Fibroblast of peridontal ligament (primary cell): ENCODE measurements around the gene GFOD1.
"Not testable (repeated sequence)": the region's sequence is repeated elsewhere in the genome, so short reads cannot be mapped to it uniquely, and the experiment has no call there.

ENCODE experiments used
- DNase-seq: peaks from one replicate; pipeline ENCODE4 v3.0.0-alpha.2; 2010; ENCODE audit errors: extremely low read depth

GFOD1 gene

DNA sequence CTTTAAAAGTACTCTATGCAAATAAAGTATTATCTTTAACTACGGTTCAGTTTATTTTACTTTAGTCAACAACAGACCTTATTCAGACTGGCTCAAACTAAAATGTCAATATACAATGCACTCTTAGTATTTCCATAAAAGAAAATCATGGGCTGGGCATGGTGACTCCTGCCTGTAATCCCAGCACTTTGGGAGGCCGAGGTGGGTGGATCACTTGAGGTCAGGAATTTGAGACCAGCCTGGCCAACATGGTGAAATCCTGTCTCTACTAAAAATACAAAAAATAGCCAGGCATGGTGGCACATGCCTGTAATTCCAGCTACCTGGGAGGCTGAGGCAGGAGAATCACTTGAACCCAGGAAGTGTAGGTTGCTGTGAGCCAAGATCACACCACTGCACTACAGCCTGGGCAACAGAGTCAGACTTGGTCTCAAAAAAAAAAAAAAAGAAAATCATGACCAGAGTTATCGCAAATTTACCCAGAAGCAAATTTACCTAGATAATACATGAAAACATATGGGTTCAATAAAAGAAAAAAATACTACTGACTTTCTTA, 161.3 kb downstream of the GFOD1 start:
- not testable (repeated sequence) for DNase-seq

GRCh38 chr6:13319891-13320564, 167.4 kb downstream of the GFOD1 start:
- DNase-seq = no peak

DNA sequence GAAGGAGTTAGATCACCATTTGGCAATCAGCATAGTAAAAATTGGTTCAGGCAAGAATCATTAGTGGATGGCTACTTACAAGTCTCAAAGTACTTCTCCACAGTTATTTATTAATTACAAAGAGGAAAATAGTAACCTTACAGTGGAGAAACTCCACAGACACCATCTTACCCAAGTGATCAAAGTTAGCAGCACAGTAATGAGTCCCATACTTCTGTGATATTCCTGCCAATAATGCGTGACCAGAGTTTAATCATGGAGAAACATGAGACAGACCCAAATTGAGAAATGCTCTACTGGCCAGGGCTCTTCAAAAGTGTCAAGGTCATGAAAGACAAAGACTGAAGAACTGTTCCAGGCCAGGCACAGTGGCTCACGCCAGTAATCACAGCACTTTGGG, 168.6 kb downstream of the GFOD1 start:
- no peak for DNase-seq

DNA sequence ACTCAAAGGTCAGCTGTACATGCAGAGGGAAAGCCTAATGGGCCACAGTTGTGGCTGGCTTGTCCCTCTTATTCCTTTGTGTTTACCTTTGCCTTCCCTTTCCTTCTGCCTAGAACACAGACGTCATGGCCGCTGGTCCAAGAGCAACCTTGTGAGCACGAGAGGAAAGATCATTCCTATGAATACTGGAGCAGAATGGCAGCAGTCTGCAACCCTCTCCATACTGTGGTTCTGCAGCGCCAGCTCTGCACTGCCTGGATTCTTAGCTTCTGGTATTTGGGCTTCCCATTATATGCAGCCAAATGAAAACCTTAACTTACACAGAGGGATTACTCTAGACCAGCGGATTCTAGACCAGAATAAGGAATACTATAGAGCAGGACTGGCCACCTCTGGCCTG, 171.5 kb downstream of the GFOD1 start:
- no peak for DNase-seq

DNA sequence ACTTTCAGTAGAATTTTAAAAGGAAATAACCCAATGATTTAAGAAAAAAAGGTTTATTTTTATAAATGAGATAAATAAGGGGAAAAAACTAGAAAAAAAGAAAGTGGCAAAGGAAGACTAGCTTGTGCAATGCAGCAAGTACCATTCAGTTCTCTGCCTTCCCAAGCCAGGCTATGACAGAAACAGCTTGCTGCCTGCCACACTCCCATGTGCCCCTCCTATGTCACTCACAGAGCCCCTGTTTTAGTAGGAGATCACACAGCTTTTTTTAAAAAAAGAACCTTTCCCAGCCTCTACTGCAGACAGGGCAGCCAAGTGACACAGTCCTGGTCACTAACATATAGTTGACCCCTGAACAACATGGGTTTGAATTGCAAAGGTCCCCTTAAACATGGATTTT, 172.6 kb downstream of the GFOD1 start:
- DNase-seq = no peak

GRCh38 chr6:13311155-13311554, 176.2 kb downstream of the GFOD1 start:
- DNase-seq = no peak

- no peak for DNase-seq
These were observed 179.1 kb downstream of the GFOD1 start for GRCh38 chr6:13308332-13308731.
